Spleen (tissue), 11 donors: ENCODE results near the gene TNNI3K. TPM values are rescaled to one million over a fixed set of nuclear protein-coding genes. Genes with fewer than 3 reads are reported as not detected.

Experiments
- DNase-seq: peaks from one replicate; pipeline ENCODE4 v3.0.0-alpha.2; 2020
- H3K27ac ChIP-seq, 8 donors: fragments of 200-600 bp; sonication (generic) in 7 of 8; 1 replicate in 4 of 8; 2 replicates in 4 of 8; pipeline versions ENCODE4 v1.5.0 to v1.8.0; 2016 to 2021; ENCODE audit warnings: inconsistent platforms in 4 of 8, mild to moderate bottlenecking in 4 of 8, moderate library complexity in 1 of 8
- H3K27me3 ChIP-seq, 7 donors: fragments of 200-600 bp; sonication (generic) in 6 of 7; replicated peaks in 1 of 7; 1 replicate in 4 of 7; 2 replicates in 3 of 7; pipeline versions ENCODE4 v1.5.0 to v1.8.0; 2016 to 2021; ENCODE audit warnings: inconsistent platforms in 3 of 7, mild to moderate bottlenecking in 1 of 7
- H3K36me3 ChIP-seq, 6 donors: fragments of 200-600 bp; sonication (generic) in 5 of 6; 1 replicate in 4 of 6; 2 replicates in 2 of 6; pipeline versions ENCODE4 v1.5.0 to v1.8.0; 2016 to 2021; ENCODE audit warnings: inconsistent platforms in 2 of 6
- H3K4me1 ChIP-seq, 6 donors: fragments of 200-600 bp; sonication (generic) in 5 of 6; 1 replicate in 3 of 6; 2 replicates in 3 of 6; pipeline versions ENCODE4 v1.5.0 to v1.8.0; 2016 to 2021; ENCODE audit warnings: inconsistent platforms in 3 of 6
- H3K4me3 ChIP-seq, 8 donors: fragments of 200-600 bp; sonication (generic) in 7 of 8; 1 replicate in 4 of 8; 2 replicates in 4 of 8; pipeline versions ENCODE4 v1.5.0 to v1.8.0; 2016 to 2021; ENCODE audit warnings: inconsistent platforms in 4 of 8, mild to moderate bottlenecking in 4 of 8, moderate library complexity in 2 of 8
- H3K9me3 ChIP-seq, 8 donors: fragments of 200-600 bp; sonication (generic) in 7 of 8; 1 replicate in 4 of 8; 2 replicates in 4 of 8; pipeline versions ENCODE4 v1.5.0 to v1.8.0; 2016 to 2021; ENCODE audit warnings: inconsistent platforms in 4 of 8
- CTCF ChIP-seq, 11 experiments: fragments of 200-600 bp in 7 of 11; fragments of 450-650 bp in 4 of 11; sonication (generic) in 4 of 11; IDR thresholded peaks in 8 of 11; conservative IDR thresholded peaks in 3 of 11; 1 replicate in 7 of 11; 2 replicates in 4 of 11; pipeline versions ENCODE4 v1.4.0 to v1.8.0; 2016 to 2021; ENCODE audit warnings: antibody characterized with exemption in 11 of 11, inconsistent platforms in 4 of 11, mild to moderate bottlenecking in 1 of 11
- POLR2A ChIP-seq, 3 donors: fragments of 450-650 bp; IDR thresholded peaks; one replicate each; pipeline ENCODE4 v1.5.1; 2017; ENCODE audit warnings: antibody characterized with exemption in 3 of 3, mild to moderate bottlenecking in 1 of 3
- POLR2AphosphoS5 ChIP-seq, 3 donors: sonication (generic); formaldehyde crosslinking; IDR thresholded peaks; one replicate each; pipeline ENCODE4 v1.5.1; 2017; ENCODE audit warnings: antibody characterized with exemption in 3 of 3
- WGBS, 5 donors: extraction: QIAGEN DNeasy Blood & Tissue Kit in 3 of 5; methylation state at CpG; one replicate each; pipeline versions ENCODE4 v1.1.5 to v1.1.7; 2013 to 2018; 5-methylcytosine and 5-hydroxymethylcytosine counted together
- intact Hi-C: fragments of 100-400 bp; cut with DNase I; formaldehyde crosslinking; loops from one replicate; pipeline ENCODE4 v1.15.0; 2023; ENCODE audit warnings: low total_unique reads
- polyA plus RNA-seq, 3 donors: library from polyadenylated mRNA; stranded (reverse); fragments of 200-250 nt; gene quantifications; one replicate each; pipeline ENCODE4 v1.2.1, GENCODE V29; 2013
- total RNA-seq, 7 donors: library from RNA; depleted of rRNA in 3 of 7; stranded (reverse); fragments of >200 nt in 3 of 7; fragmentation: NEBNext Ultra II Directional in 4 of 7; extraction: Animal tissue kit (Norgen Biotek cat#: 25700) in 4 of 7; gene quantifications; one replicate each; pipeline versions ENCODE4 v1.1.0 to v1.2.1, GENCODE V29; 2016 to 2021
- donor health status: healthy with polysubstance abuse.
- donor health status: DM: no; HTN: no; CAD: no; lungs with moderate emphysema.
- donor health status: DM: no; HTN: no; CAD: no.
- donor health status: Bipolar disorder and iron deficiency.
- donor health status: healthy.
- donor health status: DM: no; HTN: no; CAD: no.
- donor health status: DM: yes; HTN: yes; CAD: no.

Gene TNNI3K
- total and polyA plus RNA-seq, 10 donors, result 0.41 to 6.2 (median 2.8) TPM; not detected in 1

GRCh38 chr1:74486036-74486435 is 250.8 kb downstream of the TNNI3K start:
- Histone ChIP-seq H3K4me3 (no peak overlapping the region), H3K36me3 (no peaks in the 10 kb centered on the region), H3K4me1 (no peaks in the 10 kb centered on the region), H3K27ac (no peak overlapping the region), H3K27me3 (no peaks in the 10 kb centered on the region), H3K9me3 (no peaks in the 10 kb centered on the region)
- WGBS, 5 donors, result 57 to 76% (median 66%) methylated on average over 1 of the region's 1 CpG
- intact Hi-C loops, result no loop called here
- TF ChIP-seq POLR2AphosphoS5 (IDR thresholded peaks at IDR 0.05) (no peak), CTCF (IDR thresholded peaks at IDR 0.05 in 8 of 11, conservative IDR thresholded peaks at IDR 0.05 in 3 of 11) (no peak), POLR2A (IDR thresholded peaks at IDR 0.05) (no peak)
- DNase-seq, result no peak

- no peaks in the 10 kb centered on the region for H3K9me3 ChIP-seq
- H3K27ac ChIP-seq, result no peak overlapping the region
- TF ChIP-seq POLR2A (IDR thresholded peaks at IDR 0.05), result no peak
- no peak for TF ChIP-seq CTCF (IDR thresholded peaks at IDR 0.05 in 8 of 11, conservative IDR thresholded peaks at IDR 0.05 in 3 of 11)
- no peak for TF ChIP-seq POLR2AphosphoS5 (IDR thresholded peaks at IDR 0.05)
- H3K36me3 ChIP-seq, result no peaks in the 10 kb centered on the region
- intact Hi-C loops, result no loop called here
- no peak for DNase-seq
- H3K27me3 ChIP-seq, result no peaks in the 10 kb centered on the region
- H3K4me3 ChIP-seq, result no peak overlapping the region
- no peaks in the 10 kb centered on the region for H3K4me1 ChIP-seq
Measured at GRCh38 chr1:74496669-74497068, 261.5 kb downstream of the TNNI3K start.

GRCh38 chr1:74498901-74499300 is 263.7 kb downstream of the TNNI3K start:
- TF ChIP-seq CTCF (IDR thresholded peaks at IDR 0.05 in 8 of 11, conservative IDR thresholded peaks at IDR 0.05 in 3 of 11) (no peak), POLR2A (IDR thresholded peaks at IDR 0.05) (no peak), POLR2AphosphoS5 (IDR thresholded peaks at IDR 0.05) (no peak)
- intact Hi-C loops, result no loop called here
- H3K27ac ChIP-seq, result no peak overlapping the region
- H3K4me1 ChIP-seq, result peaks cover 0 to under 1% (median 0%) of the 10 kb centered on the region in 6 donors
- no peak overlapping the region for H3K4me3 ChIP-seq
- no peak for DNase-seq
- H3K36me3 ChIP-seq, result no peaks in the 10 kb centered on the region
- H3K9me3 ChIP-seq, result no peaks in the 10 kb centered on the region
- 83 to 92% (median 90%) methylated on average over 3 of the region's 3 CpGs for WGBS, 5 donors
- H3K27me3 ChIP-seq, result no peaks in the 10 kb centered on the region

- WGBS, 5 donors, result 40 to 51% (median 44%) methylated on average over 4 of the region's 4 CpGs
- no peaks in the 10 kb centered on the region for H3K36me3 ChIP-seq
Measured at GRCh38 chr1:74502432-74502831, 267.2 kb downstream of the TNNI3K start.

More at GRCh38 chr1:74502432-74502831, 267.2 kb downstream of the TNNI3K start:
- no peak for DNase-seq
- Histone ChIP-seq H3K27me3 (no peaks in the 10 kb centered on the region), H3K4me1 (peaks cover 0 to 4% (median 0%) of the 10 kb centered on the region in 6 donors), H3K4me3 (no peak overlapping the region), H3K9me3 (no peaks in the 10 kb centered on the region), H3K27ac (no peak overlapping the region)
- intact Hi-C loops, result no loop called here
- TF ChIP-seq POLR2A (IDR thresholded peaks at IDR 0.05) (no peak), CTCF (IDR thresholded peaks at IDR 0.05 in 8 of 11, conservative IDR thresholded peaks at IDR 0.05 in 3 of 11) (no peak), POLR2AphosphoS5 (IDR thresholded peaks at IDR 0.05) (no peak)
